HG03025 (cell line): ENCODE measurements around the gene NUBP2.
A peak's percentile ranks its signal among the peaks of the same experiment; 100 is the strongest.

Experiments
- ATAC-seq: cut with Tn5 transposase; IDR thresholded peaks from one replicate; pipeline ENCODE4 v1.9.1; 2021; ENCODE audit warnings: mild to moderate bottlenecking, moderate library complexity; ENCODE audit not compliant: unreplicated experiment, low FRiP score

NUBP2 gene

DNA sequence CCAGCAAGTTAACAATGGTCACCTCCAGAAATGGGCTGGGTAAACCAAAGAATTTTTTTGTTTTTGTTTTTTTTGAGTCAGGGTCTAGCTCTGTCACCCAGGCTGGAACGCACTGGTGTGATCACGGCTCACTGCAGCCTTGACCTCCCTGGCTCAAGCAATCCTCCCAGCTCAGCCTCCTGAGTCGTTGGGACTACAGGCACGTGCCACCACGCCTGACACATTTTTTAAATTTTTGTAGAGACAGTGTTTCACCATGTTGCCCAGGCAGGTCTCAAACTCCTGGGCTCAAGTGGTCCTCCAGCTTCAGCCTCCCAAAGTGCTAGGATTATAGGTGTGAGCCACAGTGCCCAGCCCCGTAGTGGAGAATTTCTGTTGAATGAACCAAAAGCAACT lies 2.1 kb upstream of the NUBP2 start:
- no peak for ATAC-seq

DNA sequence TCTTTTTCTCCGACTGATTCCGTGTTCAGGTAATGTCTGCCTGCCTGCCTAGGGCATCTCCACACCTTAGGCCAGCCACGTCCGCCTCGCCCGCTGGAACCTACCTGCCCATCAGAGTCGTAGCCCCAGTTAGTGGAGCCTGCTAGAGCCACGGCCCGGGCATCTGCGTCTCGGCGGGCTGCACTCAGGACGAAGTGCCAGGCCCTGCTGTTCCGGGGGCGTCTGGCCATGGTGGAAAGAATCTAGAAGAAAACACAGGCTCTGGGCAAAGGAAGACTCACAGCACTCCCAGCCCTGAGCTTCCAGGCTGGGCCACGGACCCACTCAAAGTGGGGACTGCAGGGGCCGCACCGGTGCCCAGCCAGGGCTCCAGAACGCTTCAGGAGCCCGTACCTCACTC lies 1.5 kb upstream of the NUBP2 start:
- no peak for ATAC-seq

DNA sequence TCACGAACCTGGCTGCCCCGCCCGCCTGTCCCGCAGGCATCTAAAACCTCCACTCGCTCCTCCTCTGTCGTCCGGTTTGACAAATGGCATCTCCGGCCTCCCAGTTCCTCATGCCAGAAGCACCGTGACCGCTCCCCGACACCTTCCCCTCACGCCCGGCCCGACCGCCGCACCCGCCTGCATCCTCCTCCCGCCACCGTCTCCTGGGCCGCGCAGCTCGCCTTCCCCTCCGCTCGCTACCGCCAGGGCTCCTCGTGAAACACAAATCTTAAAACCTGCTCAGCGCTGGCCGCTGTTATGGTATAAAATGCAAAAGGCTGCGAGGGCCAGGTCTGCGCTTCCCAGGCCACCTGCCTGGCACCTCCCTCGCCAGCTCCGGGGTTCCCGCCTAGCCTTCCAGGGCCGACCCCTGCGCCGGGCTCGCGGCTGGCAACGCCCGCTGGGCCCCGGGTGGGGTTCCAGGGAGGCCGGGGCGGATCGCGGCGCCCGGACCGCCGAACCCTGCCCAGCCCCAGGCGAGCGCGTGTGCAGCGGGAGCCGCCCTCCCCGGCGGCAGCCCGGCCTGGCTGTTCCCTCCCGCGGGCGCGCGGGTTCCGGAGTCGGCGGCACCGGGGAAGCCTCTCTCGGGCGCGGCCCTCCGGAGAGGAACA lies 877 bp upstream of the NUBP2 start:
- peak; percentile 8 for ATAC-seq

DNA sequence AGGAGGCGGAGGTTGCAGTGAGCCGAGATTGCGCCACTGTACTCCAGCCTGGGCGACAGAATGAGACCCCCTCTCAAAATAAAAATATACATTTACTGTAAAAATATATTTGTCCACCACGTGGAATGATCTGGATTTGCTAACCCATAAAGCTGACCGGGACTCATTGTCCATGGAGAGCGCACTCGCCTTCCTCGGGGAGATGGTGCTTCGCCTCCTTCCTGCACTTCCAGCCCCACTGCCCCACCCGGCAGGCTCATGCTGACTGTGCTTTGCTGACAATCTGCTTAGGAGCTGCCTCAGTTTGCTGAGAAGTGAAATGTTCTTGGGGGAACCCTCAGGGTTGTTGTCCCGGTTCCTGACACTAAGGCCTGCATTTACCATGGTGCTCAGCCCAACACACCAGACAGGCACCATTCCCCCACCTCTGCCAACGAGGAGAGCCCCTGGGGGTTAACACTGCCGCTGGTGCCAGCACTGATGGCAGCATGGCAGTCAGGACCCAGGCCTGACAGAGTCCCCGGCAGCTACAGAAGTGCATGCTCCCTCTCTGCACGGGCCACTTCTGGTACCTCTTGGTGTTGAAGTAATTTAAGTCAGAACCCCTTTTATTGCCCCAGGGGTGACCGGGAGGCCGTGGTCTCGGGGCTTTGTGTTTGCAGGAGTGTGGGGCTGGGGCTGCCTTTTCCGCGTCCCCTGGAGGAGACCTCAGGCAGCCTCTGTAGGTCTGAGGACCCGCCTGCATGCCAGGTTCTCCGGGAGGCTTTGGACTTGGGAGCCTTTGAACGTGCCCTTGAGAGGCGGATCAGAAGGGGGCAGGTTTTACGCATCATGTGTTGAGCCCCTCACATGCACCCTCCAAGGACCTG lies 2.5 kb downstream of the NUBP2 start:
- no peak for ATAC-seq

DNA sequence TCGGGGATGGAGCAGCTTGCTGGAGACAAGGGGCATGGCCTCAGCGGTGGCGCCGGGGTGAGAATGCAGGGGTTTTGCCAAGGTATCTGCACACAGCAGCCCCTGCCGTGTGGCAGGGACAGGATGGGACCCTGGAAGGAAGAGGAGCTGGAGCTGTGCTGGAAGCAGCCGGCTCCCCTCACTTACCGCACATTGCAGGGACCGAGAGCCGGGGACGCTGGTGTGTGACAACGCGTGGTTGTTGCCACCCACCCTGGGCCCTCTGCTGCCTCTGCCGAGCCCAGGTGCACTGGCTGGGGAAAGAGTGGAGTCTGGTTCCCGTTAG lies 3.0 kb downstream of the NUBP2 start:
- ATAC-seq, result no peak

DNA sequence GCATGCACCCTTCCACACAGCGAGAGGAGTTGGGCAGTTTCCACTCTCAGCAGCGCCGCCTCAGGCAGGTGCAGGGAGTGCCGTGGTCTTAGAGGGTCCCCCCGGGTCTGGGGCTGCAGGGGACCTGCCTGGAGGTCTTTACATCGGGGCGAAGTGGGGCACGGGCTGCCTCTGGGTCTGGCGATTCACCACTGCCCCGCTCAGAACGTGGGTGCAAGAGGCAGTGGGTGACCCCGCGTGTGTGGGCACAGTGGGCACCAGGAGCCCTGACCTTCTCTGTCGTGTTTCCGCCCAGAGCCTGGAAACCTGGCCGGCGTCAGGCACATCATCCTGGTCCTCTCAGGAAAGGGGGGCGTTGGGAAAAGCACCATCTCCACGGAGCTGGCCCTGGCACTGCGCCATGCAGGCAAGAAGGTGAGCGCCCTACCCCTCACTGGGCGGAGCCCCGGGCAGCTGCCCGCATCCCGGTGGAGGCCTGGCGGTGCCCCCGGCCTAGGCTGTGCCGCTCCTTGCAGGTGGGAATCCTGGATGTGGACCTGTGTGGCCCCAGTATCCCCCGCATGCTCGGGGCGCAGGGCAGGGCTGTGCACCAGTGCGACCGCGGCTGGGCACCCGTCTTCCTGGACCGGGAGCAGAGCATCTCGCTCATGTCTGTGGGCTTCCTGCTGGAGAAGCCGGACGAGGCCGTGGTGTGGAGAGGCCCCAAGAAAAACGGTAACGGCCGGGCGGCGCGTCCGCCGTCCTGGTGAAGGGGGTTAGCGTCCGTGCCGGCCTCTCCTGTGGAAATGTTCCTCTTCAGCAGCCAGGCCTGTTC lies 3.7 kb downstream of the NUBP2 start:
- ATAC-seq, result no peak

DNA sequence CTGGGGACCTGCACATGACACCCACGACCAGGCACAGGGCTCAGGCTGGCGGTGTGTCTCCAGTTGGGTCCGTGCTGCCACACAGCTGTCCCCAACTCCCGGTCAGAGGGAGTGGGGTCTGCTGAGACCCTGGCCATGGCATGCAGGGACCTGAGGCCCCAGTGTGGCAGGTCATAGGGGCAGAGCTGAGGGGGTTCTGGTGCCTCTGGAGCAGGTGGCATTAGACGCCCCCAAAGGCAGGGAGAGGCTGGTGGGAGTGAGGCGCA lies 4.2 kb downstream of the NUBP2 start:
- ATAC-seq, result no peak

DNA sequence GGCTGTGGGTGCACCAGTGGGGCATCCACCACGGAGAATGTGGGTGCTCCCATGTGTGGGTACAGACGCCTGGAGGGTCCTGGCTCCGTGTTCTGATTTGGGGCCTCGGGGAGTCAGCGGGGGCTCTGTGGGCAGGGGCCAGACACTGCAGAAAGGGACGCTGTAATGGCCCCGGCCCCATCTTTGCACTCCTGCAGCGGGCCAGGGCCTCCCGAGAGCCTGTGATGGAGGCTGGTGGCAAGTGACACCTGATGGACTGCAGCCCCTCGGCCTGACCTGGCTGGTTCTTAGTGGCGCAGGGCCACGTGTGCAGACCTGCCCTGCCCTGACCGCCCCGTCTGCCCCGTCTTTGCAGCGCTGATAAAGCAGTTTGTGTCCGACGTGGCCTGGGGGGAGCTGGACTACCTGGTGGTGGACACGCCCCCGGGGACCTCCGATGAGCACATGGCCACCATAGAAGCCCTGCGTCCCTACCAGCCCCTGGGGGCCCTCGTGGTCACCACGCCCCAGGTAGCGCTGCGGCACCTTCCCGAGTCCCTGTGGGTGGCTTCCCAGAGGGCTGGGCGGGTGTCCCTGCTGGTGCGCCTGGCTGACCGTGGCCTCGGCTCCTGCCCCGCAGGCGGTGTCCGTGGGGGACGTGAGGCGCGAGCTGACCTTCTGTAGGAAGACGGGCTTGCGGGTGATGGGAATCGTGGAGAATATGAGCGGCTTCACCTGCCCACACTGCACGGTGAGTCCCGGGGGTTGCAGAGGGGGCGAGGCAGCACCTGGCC lies 4.7 kb downstream of the NUBP2 start:
- ATAC-seq, result no peak

DNA sequence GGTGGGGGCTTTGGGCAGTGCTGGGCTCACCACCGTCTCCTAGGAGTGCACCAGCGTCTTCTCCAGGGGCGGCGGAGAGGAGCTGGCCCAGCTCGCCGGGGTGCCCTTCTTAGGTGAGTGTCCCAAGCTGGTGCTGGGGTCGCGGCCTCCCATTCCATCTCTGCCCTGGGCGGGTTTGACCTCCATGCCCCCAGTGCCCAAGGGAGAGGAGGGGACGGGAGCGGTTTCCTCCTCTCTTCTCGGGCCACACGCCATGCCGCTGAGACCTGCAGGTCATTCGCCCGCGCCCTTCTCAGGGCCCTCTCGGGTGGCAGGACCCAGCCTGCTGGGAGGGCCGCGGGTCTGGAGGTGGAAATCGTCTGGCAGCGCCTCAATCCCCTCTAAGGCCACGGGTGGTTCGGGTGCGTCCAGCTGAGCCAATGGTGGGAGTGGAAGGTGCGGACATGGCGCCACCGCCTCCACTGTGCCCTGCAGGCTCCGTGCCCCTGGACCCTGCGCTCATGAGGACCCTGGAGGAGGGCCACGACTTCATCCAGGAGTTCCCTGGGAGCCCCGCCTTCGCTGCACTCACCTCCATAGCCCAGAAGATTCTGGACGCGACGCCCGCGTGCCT lies 5.4 kb downstream of the NUBP2 start:
- no peak for ATAC-seq

DNA sequence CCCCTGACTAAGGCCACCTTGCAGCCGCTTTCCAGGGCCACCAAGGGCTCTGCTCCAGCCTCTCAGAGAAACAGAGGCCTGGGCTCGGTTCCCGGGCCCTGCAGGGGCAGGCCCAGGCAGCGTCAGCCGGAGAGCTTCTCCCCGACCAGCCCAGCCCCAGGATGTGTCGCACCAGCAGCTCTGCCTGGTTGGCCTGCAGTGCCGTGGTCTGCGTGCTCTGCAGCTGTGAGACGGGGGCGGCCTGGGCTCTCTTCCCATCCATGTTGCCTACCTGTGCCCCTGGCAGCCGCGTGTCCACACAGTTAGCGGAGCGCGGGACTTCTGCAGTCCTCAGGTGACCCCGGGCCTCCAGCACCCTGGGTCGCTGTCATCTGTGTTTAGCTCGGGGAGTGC lies 5.9 kb downstream of the NUBP2 start:
- no peak for ATAC-seq

DNA sequence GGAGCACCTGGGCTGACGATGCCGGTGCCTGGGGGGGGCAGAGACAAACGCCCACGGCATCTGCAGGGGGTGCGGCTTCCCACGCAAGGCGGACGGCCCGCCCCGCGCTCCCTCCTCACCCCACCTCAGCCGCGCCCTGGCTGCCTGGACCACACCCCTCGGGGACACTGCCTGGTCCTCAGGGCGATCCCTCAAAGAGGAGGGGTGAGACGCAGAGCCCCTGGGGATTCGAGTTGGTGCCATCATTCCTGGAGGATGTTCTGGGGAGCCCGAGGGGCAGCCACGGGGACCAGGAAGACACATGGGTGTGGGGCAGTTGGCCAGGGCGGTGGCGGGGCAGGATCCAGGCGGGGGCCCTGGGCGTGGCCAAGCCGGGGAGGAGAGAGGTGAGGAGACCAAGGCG lies 6.9 kb downstream of the NUBP2 start:
- no peak for ATAC-seq

DNA sequence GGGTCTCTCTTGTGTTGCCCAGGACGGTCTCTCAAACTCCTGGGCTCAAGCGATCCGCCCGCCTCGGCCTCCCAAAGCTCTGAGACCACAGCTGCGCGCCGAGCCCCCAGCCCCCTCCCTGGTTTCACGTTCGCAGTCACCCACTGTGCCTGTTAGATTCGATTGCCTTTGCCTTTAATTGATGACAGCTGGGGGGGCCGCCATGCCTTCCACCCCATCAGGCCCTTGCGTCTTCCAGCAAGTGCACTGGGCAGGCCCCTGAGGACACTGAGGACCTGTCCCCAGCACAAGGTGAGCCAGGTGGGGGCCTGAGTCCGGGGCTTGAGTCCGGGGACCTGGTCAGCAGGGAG lies 7.5 kb downstream of the NUBP2 start:
- no peak for ATAC-seq

DNA sequence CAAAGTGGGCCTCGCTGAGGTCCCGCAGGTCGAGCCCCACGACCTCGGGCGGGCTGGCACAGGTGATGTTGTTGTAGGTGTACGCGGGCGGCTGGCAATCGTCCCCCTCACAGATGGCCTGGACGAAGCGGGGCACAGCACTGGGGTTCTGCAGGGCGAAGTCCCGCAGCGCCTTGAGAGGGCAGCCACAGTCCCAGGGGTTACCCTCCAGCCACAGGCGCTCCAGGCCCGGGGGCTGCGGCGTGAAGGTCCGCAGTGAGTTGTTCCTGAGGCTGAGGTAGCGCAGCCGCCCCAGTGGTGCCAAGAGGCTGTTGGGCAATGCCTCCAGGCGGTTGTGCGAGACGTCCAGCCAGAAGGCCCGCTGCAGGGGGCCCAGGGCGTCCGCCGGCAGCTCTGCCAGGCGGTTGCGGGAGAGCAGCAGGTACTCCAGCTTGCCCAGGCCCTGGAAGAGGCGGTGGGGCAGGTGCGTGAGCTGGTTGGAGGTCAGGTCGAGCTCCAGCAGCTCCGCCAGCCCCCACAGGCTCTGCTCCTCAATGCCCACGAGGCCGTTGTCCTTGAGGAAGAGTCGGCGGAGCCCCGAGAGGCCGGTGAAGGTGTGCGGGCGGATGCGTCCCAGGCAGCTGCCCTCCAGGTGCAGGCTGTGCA lies 8.0 kb downstream of the NUBP2 start:
- ATAC-seq, result no peak

DNA sequence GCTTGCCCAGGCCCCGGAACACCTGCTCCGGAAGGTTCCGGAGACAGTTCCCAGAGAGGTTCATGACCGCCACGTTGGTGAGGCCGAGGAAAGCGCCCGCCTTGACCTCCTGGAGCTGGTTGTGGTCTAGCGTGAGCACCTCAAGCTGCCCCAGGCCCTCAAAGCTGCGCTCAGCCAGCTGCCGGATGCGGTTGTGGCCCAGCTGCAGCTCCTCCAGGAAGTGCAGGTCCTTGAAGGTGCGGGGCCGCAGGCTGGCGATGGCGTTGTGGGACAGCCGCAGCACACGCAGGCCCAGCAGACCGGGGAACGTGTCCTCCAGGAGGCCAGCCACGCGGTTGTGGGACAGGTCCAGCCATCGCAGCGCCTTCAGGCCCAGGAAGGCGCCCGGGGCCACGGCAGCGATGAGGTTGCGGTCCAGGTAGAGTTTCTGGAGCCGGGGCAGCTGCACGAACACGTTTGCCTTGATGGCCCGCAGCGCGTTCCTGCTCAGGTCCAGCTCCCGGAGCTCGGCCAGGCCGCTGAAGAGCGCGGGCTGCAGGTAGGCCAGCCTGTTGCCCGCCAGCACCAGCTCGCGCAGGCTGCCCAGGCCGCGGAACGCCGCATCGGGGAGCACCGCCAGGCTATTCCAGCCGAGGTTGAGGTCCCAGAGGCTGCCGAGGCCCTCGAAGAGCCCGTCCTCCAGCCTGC lies 8.6 kb downstream of the NUBP2 start:
- ATAC-seq, result no peak

DNA sequence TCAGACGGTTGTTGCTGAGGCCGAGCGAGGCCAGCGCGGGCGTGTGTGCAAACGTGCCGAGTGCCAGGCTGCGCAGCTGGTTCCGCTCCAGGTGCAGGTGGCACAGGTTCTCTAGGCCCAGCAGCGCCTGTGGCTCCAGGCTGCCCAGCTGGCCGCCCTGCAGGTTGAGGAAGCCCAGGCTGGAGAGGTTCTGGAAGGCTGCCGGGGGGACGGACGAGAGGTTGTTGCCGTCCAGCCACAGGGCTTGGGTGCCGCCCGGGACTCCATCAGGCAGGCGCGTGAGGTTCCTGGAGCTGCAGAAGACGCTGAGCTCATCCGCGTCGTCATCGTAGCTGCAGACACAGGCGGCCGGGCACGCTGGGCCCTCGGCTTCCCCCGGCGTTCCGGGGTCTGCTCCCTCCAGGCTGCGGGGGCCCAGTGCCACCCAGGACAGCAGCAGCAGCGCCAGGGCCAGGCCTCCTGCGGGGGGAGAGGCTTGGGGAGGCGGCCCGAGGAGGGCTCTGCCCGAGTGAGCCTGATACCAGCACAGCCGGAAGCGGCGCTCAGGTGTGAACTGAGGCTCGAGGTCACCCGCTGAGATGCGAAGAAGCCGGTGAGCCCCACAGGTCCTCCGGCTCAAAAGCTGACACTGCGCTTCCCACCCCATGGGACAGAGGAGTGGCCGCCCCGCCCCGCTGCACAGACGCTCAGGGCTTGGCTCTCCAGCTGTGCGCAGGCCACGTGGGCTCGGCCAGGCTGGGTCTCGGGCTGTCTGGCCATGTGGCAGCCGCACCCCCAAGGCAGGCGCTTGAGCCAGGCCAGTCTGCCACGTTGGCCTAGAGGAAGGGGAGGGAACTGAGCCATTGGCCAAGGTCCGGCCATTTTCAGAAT lies 9.4 kb downstream of the NUBP2 start:
- no peak for ATAC-seq

DNA sequence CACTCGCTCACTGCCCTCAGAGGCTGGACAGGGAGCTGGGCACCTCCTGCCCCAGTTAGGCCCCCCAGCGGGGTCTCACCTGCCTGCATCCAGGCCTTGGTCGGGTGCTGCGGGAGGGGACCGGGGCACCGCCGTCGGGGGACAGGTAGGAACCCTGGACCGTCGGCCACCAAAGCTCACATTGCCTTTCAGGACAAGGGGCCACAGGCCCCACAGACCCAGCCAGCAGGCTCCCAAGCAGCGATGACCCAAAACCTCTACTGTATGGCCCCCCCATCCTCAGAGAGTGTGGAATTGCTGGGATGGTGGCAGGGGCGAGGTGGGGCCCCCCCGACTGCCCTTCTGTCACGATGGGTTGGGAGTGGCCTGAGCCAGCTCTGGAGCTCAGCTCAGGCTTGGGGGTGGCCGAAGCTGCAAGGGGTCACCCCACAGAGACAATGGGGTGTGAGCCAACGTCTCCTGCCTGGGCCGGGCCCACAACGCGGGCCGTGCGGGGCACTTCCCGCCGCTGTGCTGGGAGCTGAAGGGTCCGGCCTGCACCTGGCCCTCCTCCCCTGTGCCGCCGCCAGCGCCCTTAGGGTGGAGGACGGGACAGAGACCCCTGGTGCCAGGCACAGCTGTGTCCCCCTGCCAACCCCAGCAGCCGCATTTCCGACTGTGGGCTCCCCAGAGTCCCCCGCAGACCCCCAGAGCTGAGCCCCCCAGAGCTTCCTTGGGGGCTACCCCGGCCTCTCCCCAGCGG lies 10.2 kb downstream of the NUBP2 start:
- ATAC-seq, result no peak

DNA sequence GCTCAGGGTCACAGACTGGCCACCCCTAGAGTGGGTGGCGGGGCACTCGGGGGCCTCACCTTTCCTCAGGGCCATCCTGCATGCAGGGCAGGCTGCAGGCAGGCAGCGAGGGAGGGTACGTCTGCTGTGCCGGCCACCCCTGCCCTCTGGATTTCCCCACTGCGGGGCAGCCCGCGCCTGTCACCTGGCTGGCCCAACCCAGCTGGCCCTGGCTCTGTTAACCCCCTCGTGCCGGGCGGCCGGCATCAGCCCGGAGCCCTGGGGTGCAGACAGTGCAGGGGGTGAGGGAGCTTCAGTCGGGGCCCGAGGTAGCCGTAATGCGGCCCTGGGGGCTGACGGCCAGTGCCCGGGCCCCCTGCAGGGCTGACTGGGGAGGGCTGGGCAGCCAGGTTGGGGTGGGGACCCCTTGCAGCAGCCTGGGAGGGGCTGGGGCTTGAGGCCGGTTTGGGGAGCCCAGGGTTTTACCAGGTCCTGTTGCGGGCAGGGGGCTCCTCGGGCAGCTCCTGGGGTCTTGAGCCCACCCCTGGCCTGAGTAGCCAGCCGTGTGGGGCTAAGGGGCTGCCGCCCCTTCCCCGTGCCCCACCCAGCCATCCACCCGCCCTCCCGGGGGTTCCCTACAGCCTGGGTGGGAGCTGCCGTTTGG lies 10.9 kb downstream of the NUBP2 start, which contains the start of gene IGFALS:
Gene IGFALS (minus strand): TSS at position 128 of the 643 bp plus-strand sequence. CDS start 53 bp downstream, at position 75.
- no peak for ATAC-seq
